HG02840 (cell line): ENCODE data around the gene CARD6.
"Not testable (repeated sequence)": the region's sequence is repeated elsewhere in the genome, so short reads cannot be mapped to it uniquely, and the experiment has no call there.

Experiments used
- ATAC-seq: cut with Tn5 transposase; IDR thresholded peaks from one replicate; pipeline ENCODE4 v1.9.1; 2021; ENCODE audit warnings: mild to moderate bottlenecking, moderate library complexity, moderate number of reproducible peaks; ENCODE audit not compliant: unreplicated experiment, low FRiP score

The CARD6 gene

GRCh38 chr5:40841068-40841805 lies at the start of gene CARD6:
CARD6 (plus strand) TSS chr5:40841367; CDS start chr5:40841383, 16 bp downstream.
- no peak for ATAC-seq

GRCh38 chr5:40791715-40792139 lies 49.4 kb upstream of the CARD6 start:
- no peak for ATAC-seq

- ATAC-seq, result not testable (repeated sequence)
These were observed 48.5 kb upstream of the CARD6 start for GRCh38 chr5:40792691-40793090.

- ATAC-seq, result not testable (repeated sequence)
These were observed 46.8 kb upstream of the CARD6 start for GRCh38 chr5:40794340-40794739.

GRCh38 chr5:40794877-40795276 lies 46.3 kb upstream of the CARD6 start:
- ATAC-seq, result not testable (repeated sequence)

- ATAC-seq, result no peak
These were observed 44.7 kb upstream of the CARD6 start for GRCh38 chr5:40796487-40796889.

GRCh38 chr5:40797273-40798011 lies 43.7 kb upstream of the CARD6 start:
- peak; percentile 53 for ATAC-seq

- peak; percentile 95 for ATAC-seq
These were observed 43.0 kb upstream of the CARD6 start, which contains the start of gene PRKAA1 for GRCh38 chr5:40798012-40798800. PRKAA1 (minus strand) TSS chr5:40798374; CDS start chr5:40798189, 185 bp downstream.

GRCh38 chr5:40798801-40799210 lies 42.4 kb upstream of the CARD6 start:
- no peak for ATAC-seq

- no peak for ATAC-seq
These were observed 41.9 kb upstream of the CARD6 start for GRCh38 chr5:40799258-40799657.

- ATAC-seq, result no peak
These were observed 39.2 kb upstream of the CARD6 start for GRCh38 chr5:40801771-40802562.

GRCh38 chr5:40812125-40812524 lies 29.0 kb upstream of the CARD6 start:
- ATAC-seq, result no peak

- no peak for ATAC-seq
These were observed 27.4 kb upstream of the CARD6 start for GRCh38 chr5:40813698-40814281.

GRCh38 chr5:40823459-40823858 lies 17.7 kb upstream of the CARD6 start:
- ATAC-seq, result no peak

- not testable (repeated sequence) for ATAC-seq
These were observed 15.6 kb upstream of the CARD6 start for GRCh38 chr5:40825461-40826043.

GRCh38 chr5:40826489-40827187 lies 14.5 kb upstream of the CARD6 start:
- ATAC-seq, result no peak

GRCh38 chr5:40827188-40827977 lies 13.8 kb upstream of the CARD6 start:
- ATAC-seq, result no peak
